ENCODE data around the gene SOX21. TPM values are rescaled to one million over a fixed set of nuclear protein-coding genes. Genes with fewer than 3 reads are reported as not detected.

Gene SOX21
- total and polyA plus RNA-seq, 2 of the 8 experiments (the other 6 are each of a cell fraction or from before 2014, with no cell fraction given) = 3.9 TPM

GRCh38 chr13:94753327-94753726 is 41.0 kb upstream of the SOX21 start:
- Histone ChIP-seq H3K4me2 (ENCODE audit: insufficient read depth in 1 of 2, low read depth in 2 of 2, low read length in 2 of 2) (no peak overlapping the region), H3K23ac (ENCODE audit: insufficient read length) (no peak overlapping the region), H3K79me1 (ENCODE audit: low read depth, low read length) (no peaks in the 10 kb centered on the region), H4K8ac (ENCODE audit: extremely low read depth, insufficient read depth, low read length) (no peak overlapping the region), H3K9ac (replicated peaks in 1 of 4; ENCODE audit: extremely low read depth in 1 of 4, low read depth in 3 of 4, low read length in 3 of 4) (no peak overlapping the region), H3K79me2 (ENCODE audit: control insufficient read depth in 1 of 2, insufficient read depth in 2 of 2, low read length in 2 of 2) (no peaks in the 10 kb centered on the region), H3K4me1 (replicated peaks in 1 of 4; ENCODE audit: control insufficient read depth in 3 of 4, insufficient read depth in 4 of 4, low read length in 3 of 4) (peaks cover 0 to 3% (median 0%) of the 10 kb centered on the region in 4 experiments; a peak in 1 of 7 replicates), H3K18ac (ENCODE audit: extremely low read depth, low read length) (no peak overlapping the region), H3K14ac (ENCODE audit: insufficient read length) (no peak overlapping the region), H3K56ac (replicated peaks; ENCODE audit: insufficient read length, low read depth, low read length) (no peak overlapping the region), H4K20me1 (replicated peaks in 1 of 2; ENCODE audit: control insufficient read depth in 1 of 2, insufficient read depth in 2 of 2, low read length in 2 of 2) (no peaks in the 10 kb centered on the region), H3K27ac (ENCODE audit: low read depth, low read length) (no peak overlapping the region), H3K36me3 (ENCODE audit: control insufficient read depth in 2 of 4, insufficient read depth in 4 of 4, low read length in 3 of 4) (no peaks in the 10 kb centered on the region), H2AK5ac (ENCODE audit: low read depth, low read length) (no peak overlapping the region), H3K9me3 (ENCODE audit: insufficient read depth in 2 of 2, low read depth in 1 of 2, low read length in 1 of 2) (no peaks in the 10 kb centered on the region), H2BK120ac (replicated peaks; ENCODE audit: low read depth, low read length) (no peak overlapping the region), H3K4me3 (ENCODE audit: extremely low read depth in 1 of 4, insufficient read depth in 2 of 4, low read depth in 3 of 4, low read length in 4 of 4) (no peak overlapping the region), H4K5ac (ENCODE audit: insufficient read length, low read depth, low read length) (no peak overlapping the region), H2BK15ac (ENCODE audit: low read length) (no peak overlapping the region), H3K4ac (replicated peaks; ENCODE audit: insufficient read length, low read depth, low read length) (no peak overlapping the region), H4K91ac (replicated peaks; ENCODE audit: insufficient read length, low read length) (no peak overlapping the region), H2AFZ (ENCODE audit: low read length) (no peak overlapping the region), H3K27me3 (replicated peaks in 1 of 4; ENCODE audit: control insufficient read depth in 3 of 4, extremely low read depth in 1 of 4, insufficient read depth in 3 of 4, low read length in 3 of 4) (no peaks in the 10 kb centered on the region), H2BK5ac (ENCODE audit: low read depth, low read length) (no peak overlapping the region), H3K23me2 (ENCODE audit: low read depth, low read length) (no peaks in the 10 kb centered on the region), H2BK20ac (ENCODE audit: low read length) (no peak overlapping the region), H2BK12ac (ENCODE audit: low read depth, low read length) (no peak overlapping the region)
- ChIA-PET CTCF (ENCODE audit: partially characterized antibody) (no interaction called here), POLR2A (ENCODE audit: partially characterized antibody) (no interaction called here)
- DNase-seq (ENCODE audit: low read depth in 1 of 2, low spot score in 2 of 2) (no peak), FAIRE-seq (no peak)
- TF ChIP-seq CHD1 (IDR thresholded peaks at IDR 0.05; ENCODE audit: low read depth, low read length) (no peak), JUN (IDR thresholded peaks at IDR 0.05; ENCODE audit: low read depth, low read length) (no peak), SP1 (IDR thresholded peaks at IDR 0.05; ENCODE audit: low read depth, low read length) (no peak), EZH2 (IDR thresholded peaks at IDR 0.05; ENCODE audit: low read depth, low read length, severe bottlenecking) (no peak), HDAC6 (IDR thresholded peaks at IDR 0.05; ENCODE audit: low read depth, low read length) (no peak), BCL11A (IDR thresholded peaks at IDR 0.05; ENCODE audit: low read depth in 2 of 2, low read length in 2 of 2) (no peak), TAF1 (IDR thresholded peaks at IDR 0.05; ENCODE audit: low read depth, low read length) (no peak), EP300 (IDR thresholded peaks at IDR 0.05; ENCODE audit: borderline replicate concordance in 1 of 2, low read depth in 2 of 2, low read length in 2 of 2) (no peak), SIN3A (conservative IDR thresholded peaks at IDR 0.05 in 1 of 2, IDR thresholded peaks at IDR 0.05 in 1 of 2; ENCODE audit: low read depth in 1 of 2, low read length in 2 of 2) (no peak), KDM5A (IDR thresholded peaks at IDR 0.05; ENCODE audit: low read length) (no peak), SP4 (IDR thresholded peaks at IDR 0.05; ENCODE audit: low read length) (no peak)
- WGBS, 2 experiments (ENCODE audit: extremely low coverage in 1 of 2, insufficient coverage in 1 of 2, insufficient read length in 1 of 2, insufficient replicate concordance in 2 of 2, low coverage in 1 of 2, low lambda C conversion rate in 2 of 2, missing lambda C conversion rate in 1 of 2) = 77% methylated on average over 1 of the region's 1 CpG; no CpG with 5 or more reads in 1 of the 2 experiments
